GM18861 (cell line): Measurements from ENCODE around the gene SPIRE2.
"Not testable (repeated sequence)": the region's sequence is repeated elsewhere in the genome, so short reads cannot be mapped to it uniquely, and the experiment has no call there.

Source experiments
- ATAC-seq: cut with Tn5 transposase; IDR thresholded peaks from one replicate; pipeline ENCODE4 v1.9.1; 2021; ENCODE audit not compliant: unreplicated experiment

SPIRE2 gene

DNA sequence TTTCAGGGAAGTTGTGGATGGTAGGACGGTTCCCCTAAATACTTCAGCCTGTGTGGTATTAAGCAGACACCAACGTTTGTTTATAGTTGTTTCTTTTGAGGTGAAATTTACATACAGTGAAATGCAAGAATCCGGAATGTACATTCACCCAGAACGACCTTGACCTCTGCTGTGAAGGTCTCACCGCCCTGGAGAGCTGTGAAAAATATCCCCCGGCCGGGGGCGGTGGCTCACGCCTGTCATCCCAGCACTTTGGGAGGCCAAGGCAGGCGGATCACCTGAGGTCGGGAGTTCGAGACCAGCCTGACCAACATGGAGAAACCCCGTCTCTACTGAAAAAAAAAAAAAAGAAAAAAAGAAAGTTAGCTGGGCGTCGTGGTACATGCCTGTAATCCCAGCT, 8.2 kb downstream of the SPIRE2 start:
- ATAC-seq: not testable (repeated sequence)

DNA sequence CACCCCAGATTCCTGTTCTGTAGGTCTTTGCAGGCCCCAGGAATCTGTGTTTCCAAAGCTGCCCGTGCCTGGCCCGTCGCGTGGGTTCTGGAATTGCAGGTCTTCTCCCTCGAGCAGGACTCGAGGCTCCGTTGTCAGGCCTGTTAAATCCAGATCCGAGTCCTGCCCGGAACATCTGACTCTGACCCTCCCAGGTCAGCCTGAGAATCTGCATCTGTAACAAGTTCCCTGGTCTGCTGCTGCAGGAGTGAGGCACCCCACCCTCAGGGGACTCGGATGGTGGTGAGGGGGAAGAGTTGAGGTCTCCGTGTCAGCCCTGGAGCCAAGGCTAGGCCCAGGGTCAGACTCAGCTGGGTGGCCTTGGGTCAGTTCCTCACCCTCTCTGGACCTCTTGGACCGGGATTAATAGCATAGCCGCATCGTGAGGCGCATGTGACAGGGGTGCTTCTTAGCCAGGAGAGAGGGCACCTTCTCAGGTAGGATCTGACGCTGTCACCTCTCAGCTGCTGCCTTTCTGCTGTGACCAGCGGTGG, 8.8 kb downstream of the SPIRE2 start:
- ATAC-seq: no peak

DNA sequence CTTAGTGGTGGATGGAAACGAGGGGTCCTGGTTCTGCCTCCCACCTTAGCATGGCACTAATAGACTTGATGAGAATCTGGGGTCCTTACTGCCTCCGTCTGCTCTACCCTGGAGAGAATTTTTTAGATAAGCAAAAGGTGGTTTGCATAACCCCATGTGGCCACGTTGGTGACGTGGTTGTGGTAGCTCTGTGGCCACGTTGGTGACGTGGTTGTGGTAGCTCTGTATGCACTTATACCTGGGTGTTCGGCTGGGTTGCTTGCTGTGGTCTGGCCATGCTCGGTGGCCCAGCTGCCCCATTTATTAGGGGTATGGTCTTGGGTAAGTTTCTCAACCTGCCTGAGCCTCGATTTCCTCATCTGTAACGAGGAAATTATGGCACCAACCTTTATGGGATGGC, 13.0 kb downstream of the SPIRE2 start:
- ATAC-seq: no peak

DNA sequence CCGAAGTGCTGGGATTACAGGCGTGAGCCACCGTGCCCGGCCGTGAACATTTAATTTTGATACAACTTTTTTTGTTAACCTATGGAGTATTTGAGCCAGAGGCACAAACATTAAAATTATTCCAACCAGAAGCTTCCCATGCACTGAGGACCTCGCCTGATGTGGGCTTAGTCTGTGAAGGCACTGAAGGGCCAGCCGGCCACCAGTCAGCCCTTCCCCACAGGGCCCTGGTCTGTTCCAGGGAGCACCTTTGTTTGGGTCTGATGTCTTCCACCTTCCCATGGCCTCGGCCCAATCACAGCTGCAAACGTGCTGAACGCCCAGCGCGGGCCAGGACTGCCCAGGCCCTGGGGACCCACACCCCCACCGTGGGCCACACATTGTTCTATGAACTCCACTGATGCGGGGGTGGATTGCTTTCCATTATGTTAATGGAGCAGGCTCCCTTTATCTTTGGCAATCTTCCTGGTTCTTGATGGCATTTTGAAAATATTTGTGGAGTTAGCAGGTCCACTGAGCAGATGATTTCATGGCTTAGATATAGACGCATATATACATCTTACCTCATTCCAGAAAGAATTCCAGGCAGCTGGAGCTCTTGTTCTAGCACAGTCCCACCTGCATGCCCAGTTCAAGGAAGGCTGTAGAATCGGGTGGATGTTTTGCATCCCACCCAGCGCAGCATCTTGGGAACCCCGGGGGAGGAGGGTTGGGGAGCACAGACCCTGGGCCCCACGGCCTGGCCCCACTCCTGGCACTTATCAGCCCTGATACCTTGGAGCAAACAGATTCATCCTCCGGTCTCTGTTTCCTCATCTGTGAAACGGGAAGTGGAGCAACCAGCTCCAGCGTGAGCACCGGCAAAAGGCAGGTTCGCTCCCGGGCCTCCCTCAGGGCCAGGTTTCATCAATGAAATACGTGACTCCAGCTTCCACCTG, 14.5 kb downstream of the SPIRE2 start:
- no peak for ATAC-seq

DNA sequence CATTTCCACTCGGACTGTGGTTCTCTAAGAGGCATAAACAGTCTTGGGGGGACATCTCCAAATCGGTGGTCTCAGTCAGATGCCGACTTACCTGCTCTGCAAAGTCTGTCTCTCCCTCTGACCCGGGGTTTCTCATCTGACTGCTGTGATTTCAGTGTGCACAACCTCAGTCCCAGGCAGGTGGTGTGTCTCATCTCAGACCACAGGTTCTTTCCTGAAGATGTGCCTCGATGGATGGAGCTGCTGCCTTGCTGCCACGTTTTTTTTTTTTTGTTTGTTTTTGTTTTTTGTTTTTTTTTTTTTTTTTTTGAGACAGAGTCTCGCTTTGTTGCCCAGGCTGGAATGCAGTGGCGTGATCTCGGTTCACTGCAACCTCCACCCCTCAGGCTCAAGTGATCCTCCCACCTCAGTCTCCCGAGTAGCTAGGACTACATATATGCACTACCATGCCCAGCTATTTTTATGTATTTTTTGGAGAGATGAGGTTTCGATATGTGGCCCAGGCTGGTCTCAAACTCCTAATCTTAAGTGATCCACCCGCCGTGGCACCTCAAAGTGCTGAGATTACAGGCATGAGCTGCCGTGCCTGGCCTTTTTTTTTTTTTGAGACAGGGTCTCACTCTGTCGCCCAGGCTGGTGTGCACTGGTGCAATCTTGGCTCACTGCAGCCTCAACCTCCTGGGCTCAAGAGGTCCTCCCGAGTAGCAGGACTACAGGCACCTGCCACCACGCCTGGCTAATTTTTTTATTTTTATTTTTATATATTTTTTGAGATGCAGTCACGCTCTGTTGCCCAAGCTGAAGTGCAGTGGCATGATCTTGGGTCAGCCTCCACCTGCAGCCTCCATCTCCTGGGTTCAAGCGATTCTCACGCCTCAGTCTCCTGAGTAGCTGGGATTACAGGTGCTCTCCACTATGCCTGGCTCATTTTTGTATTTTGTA, 15.4 kb downstream of the SPIRE2 start:
- ATAC-seq: no peak

DNA sequence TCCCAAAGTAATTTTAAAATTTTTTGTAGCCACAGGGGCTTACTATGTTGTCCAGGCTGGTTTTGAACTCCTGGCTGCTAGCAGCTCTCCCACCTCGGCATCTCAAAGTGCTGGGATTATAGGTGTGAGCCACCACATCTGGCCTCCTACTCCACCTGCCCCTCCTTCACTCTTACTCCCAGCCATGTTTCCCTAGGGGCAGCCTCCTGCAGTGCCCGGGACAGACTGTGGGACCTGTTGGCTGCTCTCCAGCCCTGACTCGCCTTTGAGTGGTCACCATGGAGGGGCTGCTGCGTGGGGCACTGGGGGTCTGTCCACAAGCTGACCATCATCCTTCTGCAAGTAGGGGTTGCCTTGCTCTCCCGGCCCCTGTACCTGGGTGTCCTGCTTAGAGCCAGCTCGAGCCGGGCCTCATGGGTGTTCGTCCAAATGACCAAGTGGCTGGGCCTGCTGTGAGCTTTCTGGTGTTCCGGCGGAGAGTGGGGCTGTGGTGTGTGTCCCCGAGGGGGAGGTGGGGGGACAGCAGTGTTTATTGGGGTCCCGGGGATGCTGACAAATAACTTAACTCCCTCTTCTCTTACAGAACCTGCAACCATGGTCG, 16.6 kb downstream of the SPIRE2 start:
- ATAC-seq: no peak

DNA sequence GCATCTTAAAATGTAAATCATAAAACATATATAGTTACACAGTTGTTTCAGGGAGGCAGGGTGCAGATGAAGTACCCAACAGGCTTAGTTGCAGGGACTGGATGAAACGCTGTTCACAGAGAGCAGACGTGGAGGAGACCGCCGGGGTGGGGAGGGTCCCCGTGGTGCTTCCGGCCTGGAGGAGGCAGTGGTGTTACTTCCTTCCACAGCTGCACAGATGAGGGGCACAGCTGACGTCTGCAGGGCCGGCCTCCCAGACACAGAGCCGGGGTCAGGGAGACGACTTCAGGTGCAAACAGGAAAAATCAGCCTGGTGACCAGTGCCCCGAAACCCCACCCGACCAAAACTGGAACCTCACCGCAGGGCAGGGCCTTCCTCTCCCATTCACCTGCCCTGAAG, 17.1 kb downstream of the SPIRE2 start:
- no peak for ATAC-seq

DNA sequence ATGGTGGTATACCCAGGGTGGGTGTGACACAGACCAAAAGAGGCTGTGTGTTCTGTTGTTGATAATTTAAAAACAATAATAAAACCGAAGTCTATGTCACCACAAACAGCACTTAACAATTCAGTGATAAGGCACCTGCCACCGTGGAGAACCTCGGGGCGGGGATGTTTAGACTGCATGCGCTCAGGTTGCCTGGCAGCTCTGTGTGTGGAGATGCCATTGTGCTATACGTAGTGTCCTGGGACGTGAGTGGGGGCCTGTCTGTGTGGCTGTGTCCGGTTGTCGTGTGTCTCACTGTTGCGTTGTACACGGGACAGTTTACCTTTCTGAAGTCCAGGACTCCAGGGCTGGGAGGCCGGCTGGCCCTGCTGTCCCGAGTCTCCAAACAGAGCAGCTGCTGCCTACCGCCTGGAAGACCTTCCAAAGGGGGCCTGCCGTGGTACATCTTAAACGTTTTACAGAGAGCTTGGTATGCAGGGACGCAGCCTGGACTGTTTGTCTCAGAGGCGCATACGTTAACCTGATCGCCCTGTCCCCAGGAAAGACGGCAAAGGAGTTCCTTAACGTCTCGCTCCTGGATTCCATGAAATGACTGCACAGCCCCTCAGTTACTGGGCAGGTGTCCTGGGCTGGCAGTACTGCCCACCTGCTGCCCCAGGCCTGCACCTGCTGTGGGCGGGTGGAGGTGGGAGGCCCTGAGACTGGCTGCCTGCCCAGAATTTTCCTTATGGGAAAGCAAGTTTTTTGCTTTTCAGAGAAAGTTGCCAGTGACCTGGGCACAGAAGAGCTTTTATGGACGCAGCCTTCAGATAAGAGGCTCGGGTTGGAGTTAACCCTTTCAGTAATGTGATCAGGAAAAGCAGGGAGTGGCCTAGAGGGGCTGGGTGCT, 19.0 kb downstream of the SPIRE2 start:
- ATAC-seq: no peak

DNA sequence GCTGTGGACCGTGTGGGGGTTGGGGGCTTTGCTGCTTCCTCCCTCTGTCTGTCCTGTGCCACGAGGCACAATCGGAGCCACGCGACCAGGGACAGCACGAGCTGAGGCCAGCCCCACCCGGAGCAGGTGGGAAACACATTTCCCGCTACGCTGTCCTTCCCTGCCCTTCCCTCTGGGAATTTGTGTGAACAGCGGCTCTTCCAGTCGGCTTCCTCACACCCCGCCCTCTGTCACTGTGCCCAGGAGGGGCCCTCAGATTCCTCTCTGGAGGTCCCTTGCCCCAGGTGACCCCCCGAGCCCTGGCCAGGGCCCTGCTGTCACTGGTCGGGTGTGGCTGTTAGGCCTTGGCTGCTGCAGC, 19.6 kb downstream of the SPIRE2 start:
- ATAC-seq: no peak

DNA sequence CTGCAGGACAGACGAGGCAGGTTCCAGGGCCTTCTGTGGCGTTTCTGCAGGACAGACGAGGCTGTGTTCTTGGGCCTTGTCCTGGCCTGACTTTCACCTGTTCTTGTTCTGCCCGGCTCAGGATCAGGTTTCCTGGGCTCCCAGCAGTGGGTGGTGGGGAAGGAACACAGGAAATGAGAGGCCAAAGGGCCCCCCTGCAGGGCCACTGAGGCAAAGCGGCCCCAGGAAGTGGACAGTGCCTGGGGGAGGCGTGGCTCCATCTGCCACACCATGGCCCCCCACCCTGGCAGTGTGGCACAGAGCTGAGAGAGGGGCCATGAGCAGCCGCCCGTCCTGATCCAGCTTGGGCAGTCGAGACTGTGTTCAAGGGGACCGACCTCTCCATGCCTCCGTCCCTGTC, 20.7 kb downstream of the SPIRE2 start:
- ATAC-seq: no peak

DNA sequence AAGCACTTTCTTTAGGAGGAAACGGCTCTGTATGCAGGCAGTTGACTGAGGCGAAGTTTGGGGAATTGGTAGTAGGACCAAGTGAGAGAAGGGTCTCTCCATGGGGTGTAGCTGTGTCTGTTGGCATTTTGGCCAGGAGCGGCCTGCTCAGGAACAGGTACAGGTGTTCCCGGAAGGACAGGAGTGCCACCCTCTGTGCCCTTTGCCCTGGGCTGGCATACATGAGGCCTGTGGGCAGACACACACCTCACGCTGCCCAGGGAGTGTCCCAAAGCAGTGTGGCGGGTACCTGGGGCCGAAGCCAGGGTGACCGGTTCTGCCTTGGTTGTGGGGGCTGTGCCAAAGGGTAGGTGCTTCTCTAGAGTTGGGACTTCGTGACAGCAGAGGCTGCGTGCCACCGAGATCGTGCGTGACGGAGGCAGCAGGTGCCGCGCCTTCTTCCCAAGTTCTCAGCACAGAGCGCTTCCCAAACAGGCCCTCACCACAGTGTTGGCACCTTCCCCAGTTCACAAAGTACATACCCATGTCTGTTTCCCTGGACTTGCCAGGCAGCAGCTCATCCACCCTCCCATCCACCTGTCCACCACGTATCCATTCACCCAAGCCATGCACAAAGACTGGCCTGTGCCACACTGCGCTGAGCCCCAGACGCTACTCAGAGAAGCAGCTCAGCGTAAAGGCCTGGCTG, 25.2 kb downstream of the SPIRE2 start:
- no peak for ATAC-seq

DNA sequence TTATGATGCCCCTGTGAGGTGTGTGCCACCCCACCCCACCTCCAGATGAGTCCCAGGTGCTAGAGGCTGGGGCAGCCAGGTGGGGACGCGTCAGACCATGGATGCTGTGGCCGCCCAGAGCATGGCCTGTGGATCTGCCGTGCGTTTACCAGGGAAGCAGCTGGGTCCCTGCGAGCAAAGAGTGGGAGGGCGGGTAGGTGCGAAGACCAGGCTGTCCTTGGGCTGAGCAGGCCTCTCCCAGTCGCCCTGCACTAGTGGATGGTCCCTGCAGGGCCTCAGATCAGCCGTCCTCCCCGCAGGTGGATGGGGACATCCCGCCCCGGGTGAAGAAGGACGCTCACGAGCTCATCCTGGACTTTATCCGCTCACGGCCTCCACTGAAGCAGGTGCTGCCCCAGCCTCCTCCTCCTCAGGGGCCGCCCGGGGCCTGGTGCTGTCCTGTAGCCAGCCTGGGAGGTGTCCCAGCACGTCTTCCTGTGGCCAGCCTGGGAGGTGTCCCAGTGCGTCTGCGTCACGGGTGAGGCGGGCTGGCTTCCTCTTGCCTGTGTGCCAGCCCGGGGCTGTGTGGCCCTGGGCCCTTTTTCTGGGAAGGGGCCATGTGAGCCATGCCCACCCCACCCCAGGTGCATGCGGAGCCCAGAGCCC, 27.1 kb downstream of the SPIRE2 start:
- ATAC-seq: no peak

DNA sequence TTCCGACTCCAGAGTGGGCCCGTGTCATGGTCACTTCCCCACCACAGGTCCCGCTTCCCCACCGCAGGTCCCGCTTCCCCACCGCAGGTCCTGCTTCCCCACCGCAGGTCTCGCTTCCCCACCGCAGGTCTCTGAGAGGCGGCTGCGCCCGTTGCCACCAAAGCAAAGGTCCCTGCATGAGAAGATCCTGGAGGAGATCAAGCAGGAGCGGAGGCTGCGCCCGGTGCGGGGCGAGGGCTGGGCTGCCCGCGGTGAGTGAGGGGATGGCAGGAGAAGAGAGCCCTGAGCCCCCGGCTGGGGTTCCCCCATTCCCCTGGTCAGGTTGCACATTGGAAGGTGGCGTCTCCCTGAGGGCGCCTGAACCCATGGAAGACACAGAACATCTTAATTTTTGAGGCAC, 27.7 kb downstream of the SPIRE2 start:
- ATAC-seq: no peak

DNA sequence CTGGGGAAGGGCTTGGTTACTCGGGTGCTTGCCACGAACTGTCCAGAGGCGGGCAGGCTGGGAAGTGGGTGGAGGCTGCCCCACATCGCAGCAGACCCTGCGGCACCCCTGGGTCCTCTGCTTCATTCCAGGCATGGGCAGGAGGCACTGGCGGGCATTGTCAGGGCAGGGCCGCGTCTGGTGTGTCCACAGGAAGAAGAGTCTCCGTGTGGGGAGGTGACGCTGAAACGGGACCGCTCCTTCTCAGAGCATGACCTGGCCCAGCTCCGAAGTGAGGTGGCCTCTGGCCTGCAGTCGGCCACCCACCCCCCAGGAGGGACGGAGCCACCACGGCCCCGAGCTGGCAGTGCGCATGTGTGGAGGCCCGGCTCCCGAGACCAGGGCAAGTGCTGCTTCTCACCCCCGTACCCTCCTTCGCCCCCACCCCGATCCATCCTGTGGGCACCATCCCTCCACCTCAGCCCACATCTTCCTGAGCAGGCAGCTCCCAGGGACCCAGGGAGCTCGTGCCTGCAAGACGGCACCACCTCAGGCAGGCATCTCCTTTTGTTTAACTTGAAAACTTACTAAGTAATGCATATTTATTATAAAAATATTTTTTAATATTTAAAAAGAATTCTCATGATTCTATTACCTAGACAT, 30.8 kb downstream of the SPIRE2 start:
- no peak for ATAC-seq

DNA sequence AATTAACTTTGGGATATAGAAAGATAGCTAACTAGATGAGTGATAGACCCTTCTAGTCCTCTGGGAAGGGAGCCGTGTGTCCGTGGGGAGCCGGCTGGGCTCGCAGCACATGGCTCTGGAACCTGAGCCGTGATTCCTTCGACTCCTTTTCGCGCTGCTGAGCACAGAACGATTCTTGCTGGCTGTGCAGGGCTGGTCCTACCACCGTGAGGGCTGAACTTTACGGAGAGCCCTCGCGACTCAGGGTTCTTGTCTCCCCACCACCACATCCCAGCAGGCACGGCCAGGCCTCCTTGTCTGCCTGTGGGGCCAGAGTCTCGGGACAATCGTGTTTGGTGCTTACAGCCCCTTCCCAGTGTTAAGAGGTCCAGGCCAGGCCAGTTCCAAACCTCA, 31.3 kb downstream of the SPIRE2 start:
- no peak for ATAC-seq

DNA sequence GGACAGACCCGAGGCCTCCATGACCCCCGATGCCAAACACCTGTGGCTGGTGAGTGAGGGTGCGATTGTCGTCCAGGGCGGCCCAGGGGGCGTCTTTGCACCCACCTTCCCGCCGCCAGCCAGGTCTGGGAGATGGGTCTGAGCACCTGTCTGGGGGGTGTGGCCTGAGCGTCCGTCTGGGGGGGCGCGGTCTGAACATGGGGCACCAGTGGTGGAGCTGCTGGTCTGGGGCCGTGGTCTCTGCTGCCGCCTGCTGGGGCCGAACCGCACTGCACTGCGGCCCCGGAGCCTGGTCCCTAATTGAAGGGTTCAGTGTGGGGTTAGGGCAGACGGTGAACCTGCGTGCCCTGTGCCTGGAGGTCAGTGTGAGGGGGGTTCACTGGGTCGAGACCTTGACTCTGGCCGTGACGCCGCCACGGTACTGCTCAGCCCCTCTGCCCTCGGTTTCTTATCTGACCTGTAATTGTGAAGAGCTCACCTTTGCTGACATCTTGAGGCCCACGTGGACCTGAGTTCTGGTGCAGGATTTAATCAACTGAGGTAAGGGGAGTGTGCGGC, 32.6 kb downstream of the SPIRE2 start:
- ATAC-seq: no peak

DNA sequence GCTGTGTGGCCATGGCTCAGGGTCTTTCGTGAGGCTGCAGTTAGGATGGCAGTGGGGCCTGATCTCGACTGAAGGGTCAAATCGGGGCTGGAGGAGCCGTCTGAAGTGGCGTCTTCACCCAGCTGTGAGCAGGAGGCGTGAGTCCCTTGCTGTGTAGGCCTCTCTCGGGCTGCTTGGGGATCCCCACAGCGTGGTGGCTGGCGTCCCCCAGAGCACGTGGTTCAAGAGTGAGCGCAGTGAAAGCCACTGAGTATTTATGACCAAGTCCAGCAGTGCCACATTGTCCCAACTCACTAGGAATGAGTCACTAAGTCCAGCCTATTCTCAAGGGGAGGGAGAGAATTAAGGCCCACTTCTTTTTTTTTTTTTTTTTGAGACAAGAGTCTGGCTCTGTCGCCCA, 33.4 kb downstream of the SPIRE2 start:
- ATAC-seq: no peak

DNA sequence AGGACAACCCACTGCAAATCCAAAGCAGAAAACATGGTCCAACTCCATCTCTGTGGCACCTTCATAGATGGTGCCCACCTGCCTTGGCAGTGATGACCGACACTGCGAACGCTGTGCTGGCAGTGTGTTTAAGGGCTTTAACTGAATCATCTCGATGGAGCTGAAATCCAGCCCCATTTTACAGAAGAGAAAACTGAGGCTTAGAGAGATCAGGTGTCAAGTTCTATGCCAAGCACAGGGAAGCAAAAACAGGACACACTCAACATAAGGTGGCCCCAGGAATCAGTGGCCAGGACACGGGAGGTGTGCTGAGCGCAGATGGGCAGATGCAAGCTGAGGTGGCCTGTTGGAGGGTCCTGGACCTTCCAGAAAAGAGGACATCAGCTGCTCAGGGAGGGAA, 34.5 kb downstream of the SPIRE2 start:
- ATAC-seq: no peak
